GM19372 (cell line): Measurements from ENCODE around the gene EFEMP1.

Experiments used
- ATAC-seq: cut with Tn5 transposase; IDR thresholded peaks from one replicate; pipeline ENCODE4 v1.9.1; 2021; ENCODE audit warnings: mild to moderate bottlenecking, low read depth, moderate library complexity; ENCODE audit not compliant: unreplicated experiment

Gene EFEMP1

DNA sequence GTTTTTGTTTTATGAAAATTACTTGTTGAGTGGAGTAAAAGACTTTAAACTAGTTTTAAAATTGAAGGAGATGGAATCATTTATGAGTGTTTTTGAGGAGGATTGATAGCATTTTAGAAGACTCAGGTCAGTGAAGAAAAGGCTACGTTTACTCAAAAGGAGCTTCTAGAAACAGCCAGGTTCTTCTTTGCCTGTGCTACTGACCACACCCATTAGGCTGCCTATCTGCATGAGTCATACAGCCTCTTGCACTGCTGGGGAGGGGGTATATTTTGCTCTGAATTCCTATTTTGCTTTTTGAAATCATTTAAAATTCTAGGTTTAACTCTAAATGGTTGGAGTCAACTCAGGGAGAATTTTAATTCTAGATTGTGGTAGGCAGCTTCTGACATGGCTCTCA lies 22.3 kb downstream of the EFEMP1 start:
- ATAC-seq = no peak

- ATAC-seq = no peak
Observed at GRCh38 chr2:55899881-55900280, 23.7 kb downstream of the EFEMP1 start.

DNA sequence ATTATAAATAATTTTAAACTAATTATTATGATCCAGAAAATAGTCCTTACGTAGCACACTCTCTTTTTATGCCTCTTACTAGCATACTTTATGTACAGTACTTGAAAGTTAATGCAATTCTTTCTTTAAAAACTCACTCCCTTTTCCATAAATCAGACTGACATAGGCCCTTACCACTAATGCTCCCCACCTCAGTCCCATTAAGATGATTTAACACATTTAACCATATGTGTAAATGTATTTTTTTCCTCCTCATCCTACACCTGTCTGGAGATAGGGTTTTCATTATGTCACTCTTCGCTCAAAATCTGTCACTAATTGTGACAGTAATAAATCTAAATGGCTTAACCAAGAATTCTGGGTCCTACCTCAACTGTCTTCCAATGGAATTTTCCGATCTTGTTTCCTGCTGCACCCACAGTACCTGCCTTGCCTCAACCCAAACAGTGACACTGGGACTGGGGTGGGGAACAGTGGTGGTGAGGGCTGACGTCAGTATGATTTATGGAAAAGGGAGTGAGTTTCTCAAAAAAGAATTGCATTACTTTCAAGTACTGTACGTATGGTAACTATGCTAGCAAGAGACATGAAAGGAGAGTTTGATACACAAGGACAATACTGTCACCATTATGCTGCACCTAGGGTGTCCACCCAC lies 25.1 kb downstream of the EFEMP1 start:
- ATAC-seq = no peak

- ATAC-seq = no peak
Observed at GRCh38 chr2:55896633-55897032, 26.9 kb downstream of the EFEMP1 start.

- no peak for ATAC-seq
Observed at GRCh38 chr2:55894720-55895119, 28.9 kb downstream of the EFEMP1 start.

DNA sequence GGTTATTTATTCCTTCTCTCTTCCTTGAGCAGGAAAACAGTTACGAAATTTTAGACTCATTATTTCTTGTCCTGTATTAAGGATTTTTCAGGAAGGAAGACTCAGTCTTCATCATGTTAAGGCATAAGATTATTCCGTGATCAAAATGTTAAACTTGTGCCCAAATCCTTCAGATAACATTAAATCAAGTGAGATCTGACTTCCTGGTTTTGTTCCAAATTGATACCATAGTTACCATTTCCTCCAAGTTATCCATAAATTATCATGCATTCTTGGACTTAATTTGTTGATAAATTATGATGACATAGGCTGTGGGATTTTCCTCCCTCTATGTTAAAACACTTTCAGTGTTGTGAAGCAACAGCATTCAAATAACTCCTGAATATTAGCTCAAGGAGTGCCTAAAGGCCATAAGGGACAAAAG lies 31.9 kb downstream of the EFEMP1 start:
- ATAC-seq = no peak

DNA sequence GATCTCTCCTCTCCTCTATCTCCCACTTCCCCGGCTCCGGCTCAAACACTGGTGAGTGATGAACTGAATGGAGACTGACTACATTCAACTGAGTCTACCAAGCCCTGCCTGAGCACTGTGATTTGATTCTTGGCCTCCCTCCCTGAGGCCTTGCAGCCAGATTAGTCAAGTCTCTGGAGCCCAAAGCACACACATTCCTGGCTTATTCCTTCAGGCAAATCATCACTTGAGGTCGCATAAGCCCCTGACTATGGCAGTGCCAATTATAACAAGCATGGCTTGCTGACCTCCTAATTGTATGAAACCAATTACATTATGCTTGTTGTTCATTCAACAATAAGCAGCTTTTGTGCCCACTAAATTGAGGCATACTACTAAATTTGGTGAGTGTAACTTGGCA lies 34.6 kb downstream of the EFEMP1 start:
- no peak for ATAC-seq

DNA sequence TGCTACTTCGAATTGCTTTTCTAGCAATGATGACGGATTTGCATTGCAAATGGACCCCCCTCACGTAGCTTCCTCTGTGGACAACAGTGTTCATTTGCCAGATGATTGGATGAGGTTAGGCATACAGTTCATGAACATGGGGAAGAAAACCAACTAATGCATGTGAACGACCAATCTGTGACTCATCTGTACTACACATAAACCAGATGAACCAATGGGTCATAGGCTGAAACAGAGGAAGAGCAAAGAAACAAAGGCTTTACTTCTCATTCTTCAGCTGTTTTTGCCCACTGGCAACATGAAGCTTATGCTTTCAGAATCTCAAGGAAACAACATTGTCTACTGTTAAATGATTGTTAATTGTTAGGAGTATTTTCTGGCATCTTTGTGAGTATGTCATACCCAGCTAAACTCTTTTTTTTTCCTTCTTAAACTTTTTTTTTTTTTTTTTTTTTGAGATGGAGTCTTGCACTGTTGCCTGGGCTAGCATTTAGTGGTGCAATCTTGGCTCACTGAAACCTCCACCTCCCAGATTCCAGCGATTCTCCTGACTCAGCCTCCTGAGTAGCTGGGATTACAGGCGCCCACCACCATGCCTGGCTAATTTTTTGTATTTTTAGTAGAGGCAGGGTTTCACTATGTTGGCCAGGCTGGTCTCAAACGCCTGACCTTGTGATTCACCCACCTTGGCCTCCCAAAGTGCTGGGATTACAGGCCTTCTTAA lies 35.5 kb downstream of the EFEMP1 start:
- ATAC-seq = no peak

- no peak for ATAC-seq
Observed at GRCh38 chr2:55887351-55887750, 36.2 kb downstream of the EFEMP1 start.

GRCh38 chr2:55885944-55886281 lies 37.7 kb downstream of the EFEMP1 start:
- ATAC-seq = no peak

DNA sequence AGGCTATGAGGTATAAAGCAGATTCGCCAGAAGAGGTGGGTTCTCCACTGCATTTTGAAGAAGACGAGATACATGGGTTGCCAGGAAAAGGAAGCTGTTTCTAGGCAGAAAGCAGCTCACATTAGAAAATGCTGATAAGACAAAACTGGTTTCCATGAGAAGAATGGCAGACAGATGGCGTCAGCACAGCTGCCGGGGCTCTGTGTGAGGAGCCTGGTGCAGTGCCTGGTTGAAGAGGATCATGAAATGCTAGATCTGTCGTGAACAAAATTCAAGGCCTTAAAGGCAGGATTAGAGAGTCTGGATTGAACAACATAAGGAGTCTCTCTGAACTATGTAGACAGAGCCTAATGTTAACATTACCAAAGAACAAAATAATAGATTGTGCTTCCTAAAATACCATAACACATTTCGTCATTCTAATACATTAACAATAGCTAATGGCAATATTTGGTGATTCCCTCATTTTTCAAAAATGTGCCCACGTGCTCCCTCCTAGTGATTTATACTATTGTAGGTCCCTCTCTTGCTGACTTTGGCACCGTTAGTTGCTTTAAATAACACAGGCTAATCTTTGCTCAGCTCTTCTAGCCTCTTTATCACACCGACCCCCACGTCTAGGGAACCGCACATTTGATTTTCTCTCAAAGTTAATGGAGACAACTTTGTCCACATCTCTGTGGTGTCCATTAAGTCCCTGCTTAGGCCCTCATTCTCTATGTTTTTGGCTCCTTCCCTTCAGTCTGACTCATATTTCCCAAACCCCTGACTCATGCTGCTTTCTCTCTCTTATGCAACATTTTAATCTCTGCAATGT lies 38.2 kb downstream of the EFEMP1 start:
- no peak for ATAC-seq

GRCh38 chr2:55883829-55884228 lies 39.8 kb downstream of the EFEMP1 start:
- ATAC-seq = no peak

GRCh38 chr2:55883357-55883756 lies 40.2 kb downstream of the EFEMP1 start:
- ATAC-seq = no peak

DNA sequence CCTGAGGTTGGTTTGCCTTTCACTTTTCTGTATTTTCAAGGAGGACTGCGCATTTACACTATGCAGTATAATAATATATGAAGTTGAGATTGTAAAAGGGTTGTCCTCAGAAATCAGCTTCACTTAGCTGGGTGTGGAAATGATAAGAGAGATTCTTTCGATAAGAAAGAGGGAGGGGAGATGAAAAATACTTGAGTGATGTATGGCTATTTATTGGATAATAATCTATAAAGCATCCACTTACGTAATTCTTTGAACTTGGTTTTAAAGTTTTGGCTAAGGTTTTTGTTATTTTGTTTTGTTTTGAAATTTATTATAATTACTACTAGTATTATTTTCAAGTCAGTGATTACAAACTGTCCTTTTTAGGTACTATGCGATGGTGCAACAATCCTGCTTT lies 40.6 kb downstream of the EFEMP1 start:
- no peak for ATAC-seq

DNA sequence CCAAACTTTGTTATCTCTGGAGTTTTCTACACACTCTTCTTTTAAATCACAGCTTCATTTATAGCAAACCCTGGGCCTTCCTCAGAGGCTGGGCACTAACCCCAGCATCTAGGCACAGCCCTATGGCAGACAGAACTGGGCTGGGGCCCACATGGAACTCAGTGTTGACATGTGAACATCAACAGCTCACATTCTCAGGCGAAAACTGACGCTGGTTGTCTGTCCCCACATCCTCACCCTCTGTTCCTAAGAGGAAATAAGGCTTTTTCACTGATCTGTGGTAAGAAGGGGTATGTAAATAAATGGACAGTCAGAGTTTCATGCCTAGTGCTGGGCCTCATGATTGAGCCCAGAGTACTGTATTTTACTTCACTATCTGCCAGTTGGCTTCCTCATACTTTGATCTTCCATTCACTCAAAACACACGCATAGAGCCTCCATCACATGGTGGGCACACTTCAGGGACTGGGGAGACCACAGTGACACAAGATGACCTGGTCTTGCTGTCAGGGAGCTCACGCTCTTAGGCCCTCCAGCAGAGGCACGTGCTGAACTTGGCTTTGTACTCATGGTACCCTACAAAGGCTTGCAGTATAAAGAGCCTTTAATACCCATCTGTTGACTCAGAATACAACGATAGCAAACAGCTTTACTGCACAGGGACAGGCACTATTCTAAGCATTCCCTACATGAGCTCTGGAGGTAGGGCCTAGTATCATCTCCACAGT lies 43.0 kb downstream of the EFEMP1 start:
- ATAC-seq = no peak

- no peak for ATAC-seq
Observed at GRCh38 chr2:55879976-55880375, 43.6 kb downstream of the EFEMP1 start.

- ATAC-seq = no peak
Observed at GRCh38 chr2:55877087-55877436, 46.5 kb downstream of the EFEMP1 start.

- ATAC-seq = no peak
Observed at GRCh38 chr2:55876429-55877086, 47.0 kb downstream of the EFEMP1 start.

GRCh38 chr2:55875434-55876135 lies 48.0 kb downstream of the EFEMP1 start:
- no peak for ATAC-seq

DNA sequence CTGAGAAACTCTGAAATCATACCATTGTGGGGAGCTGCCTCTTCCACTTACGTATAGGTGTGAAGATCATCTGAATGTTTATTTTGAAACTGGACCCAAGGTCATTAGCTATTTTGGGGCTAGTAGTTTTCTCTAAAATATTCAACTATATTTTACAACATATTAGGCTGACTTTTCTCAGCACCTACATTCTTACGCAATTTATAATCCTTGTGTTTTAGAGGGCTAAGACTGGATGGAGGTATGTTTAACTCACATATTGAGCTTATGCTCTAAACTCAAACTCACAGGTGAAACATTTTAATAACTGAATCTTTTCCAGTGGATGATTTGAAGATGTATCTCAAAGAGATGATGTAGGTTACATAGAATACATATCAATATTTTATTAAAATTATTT lies 49.2 kb downstream of the EFEMP1 start:
- ATAC-seq = no peak
